ENCODE results near the gene TSPAN15.

DNA sequence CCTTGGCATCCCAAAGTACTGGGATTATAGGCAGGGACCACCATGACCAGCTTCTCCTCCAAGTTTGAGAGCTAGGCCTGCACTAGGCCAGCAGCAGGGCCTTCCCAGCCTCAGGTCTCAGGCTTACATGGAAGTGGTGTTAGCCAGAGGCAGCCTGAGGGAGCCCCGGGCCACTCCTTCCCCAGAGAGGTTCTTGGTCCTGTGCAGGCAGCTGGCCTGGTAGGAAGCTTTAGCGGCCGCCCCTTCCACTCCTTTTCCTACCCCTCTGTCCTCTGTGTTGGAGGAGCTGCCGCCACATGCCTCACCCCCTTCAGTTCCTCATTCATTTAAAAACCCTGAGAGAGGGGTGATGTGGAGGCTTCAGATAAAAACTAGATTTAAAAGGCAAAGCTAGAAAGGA, 40.3 kb downstream of the TSPAN15 start:
- TF ChIP-seq, protein P1, sequence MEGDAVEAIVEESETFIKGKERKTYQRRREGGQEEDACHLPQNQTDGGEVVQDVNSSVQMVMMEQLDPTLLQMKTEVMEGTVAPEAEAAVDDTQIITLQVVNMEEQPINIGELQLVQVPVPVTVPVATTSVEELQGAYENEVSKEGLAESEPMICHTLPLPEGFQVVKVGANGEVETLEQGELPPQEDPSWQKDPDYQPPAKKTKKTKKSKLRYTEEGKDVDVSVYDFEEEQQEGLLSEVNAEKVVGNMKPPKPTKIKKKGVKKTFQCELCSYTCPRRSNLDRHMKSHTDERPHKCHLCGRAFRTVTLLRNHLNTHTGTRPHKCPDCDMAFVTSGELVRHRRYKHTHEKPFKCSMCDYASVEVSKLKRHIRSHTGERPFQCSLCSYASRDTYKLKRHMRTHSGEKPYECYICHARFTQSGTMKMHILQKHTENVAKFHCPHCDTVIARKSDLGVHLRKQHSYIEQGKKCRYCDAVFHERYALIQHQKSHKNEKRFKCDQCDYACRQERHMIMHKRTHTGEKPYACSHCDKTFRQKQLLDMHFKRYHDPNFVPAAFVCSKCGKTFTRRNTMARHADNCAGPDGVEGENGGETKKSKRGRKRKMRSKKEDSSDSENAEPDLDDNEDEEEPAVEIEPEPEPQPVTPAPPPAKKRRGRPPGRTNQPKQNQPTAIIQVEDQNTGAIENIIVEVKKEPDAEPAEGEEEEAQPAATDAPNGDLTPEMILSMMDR (IDR thresholded peaks at IDR 0.05), result no peak
- TF ChIP-seq POLR2A (IDR thresholded peaks at IDR 0.05), result no peak

Measured in right lobe of liver (tissue), 4 donors.